ENCODE measurements around the gene SOX14.

Gene SOX14

GRCh38 chr3:137768361-137769321 is 4.5 kb downstream of the SOX14 start:
- no peak for DNase-seq (ENCODE audit: low read depth in 2 of 2)

GRCh38 chr3:137769322-137770065 is 5.4 kb downstream of the SOX14 start:
- no peak for DNase-seq (ENCODE audit: low read depth in 2 of 2)

- DNase-seq (ENCODE audit: low read depth in 2 of 2), result no peak
Measured at GRCh38 chr3:137770066-137770834, 6.1 kb downstream of the SOX14 start.

GRCh38 chr3:137770835-137771399 is 6.8 kb downstream of the SOX14 start:
- no peak for DNase-seq (ENCODE audit: low read depth in 2 of 2)

GRCh38 chr3:137771401-137772213 is 7.5 kb downstream of the SOX14 start:
- no peak for DNase-seq (ENCODE audit: low read depth in 2 of 2)

- DNase-seq (ENCODE audit: low read depth in 2 of 2), result no peak
Measured at GRCh38 chr3:137772214-137772955, 8.3 kb downstream of the SOX14 start.

- no peak for DNase-seq (ENCODE audit: low read depth in 2 of 2)
Measured at GRCh38 chr3:137778941-137779340, 14.8 kb downstream of the SOX14 start.

- DNase-seq (ENCODE audit: low read depth in 2 of 2), result no peak
Measured at GRCh38 chr3:137787529-137787928, 23.4 kb downstream of the SOX14 start.

GRCh38 chr3:137789236-137789635 is 25.1 kb downstream of the SOX14 start:
- no peak for DNase-seq (ENCODE audit: low read depth in 2 of 2)

- DNase-seq (ENCODE audit: low read depth in 2 of 2), result no peak
Measured at GRCh38 chr3:137792626-137793271, 28.6 kb downstream of the SOX14 start.

- no peak for DNase-seq (ENCODE audit: low read depth in 2 of 2)
Measured at GRCh38 chr3:137796993-137797392, 32.9 kb downstream of the SOX14 start.

GRCh38 chr3:137803215-137803614 is 39.1 kb downstream of the SOX14 start:
- no peak for DNase-seq (ENCODE audit: low read depth in 2 of 2)

- no peak for DNase-seq (ENCODE audit: low read depth in 2 of 2)
Measured at GRCh38 chr3:137807998-137808397, 43.9 kb downstream of the SOX14 start.

GRCh38 chr3:137809509-137809908 is 45.4 kb downstream of the SOX14 start:
- no peak for DNase-seq (ENCODE audit: low read depth in 2 of 2)

GRCh38 chr3:137812023-137812422 is 47.9 kb downstream of the SOX14 start:
- no peak for DNase-seq (ENCODE audit: low read depth in 2 of 2)

GRCh38 chr3:137815251-137815650 is 51.1 kb downstream of the SOX14 start:
- no peak for DNase-seq (ENCODE audit: low read depth in 2 of 2)
